Ectodermal cell (in vitro differentiated cells): ENCODE results near the gene ZNF398.

Source experiments
- H3K27ac ChIP-seq: 2 replicates; pipeline ENCODE4 v1.7.0; 2013; ENCODE audit warnings: mild to moderate bottlenecking, low read depth, low read length; ENCODE audit not compliant: insufficient read depth, poor library complexity, severe bottlenecking
- H3K27me3 ChIP-seq: 2 replicates; pipeline ENCODE4 v1.7.0; 2013; ENCODE audit warnings: mild to moderate bottlenecking, low read length; ENCODE audit not compliant: insufficient read depth, control insufficient read depth, poor library complexity, severe bottlenecking
- H3K36me3 ChIP-seq: one replicate; pipeline ENCODE4 v1.7.0; 2013; ENCODE audit warnings: low read length; ENCODE audit not compliant: control insufficient read depth, insufficient read depth
- H3K4me1 ChIP-seq: one replicate; pipeline ENCODE4 v1.7.0; 2013; ENCODE audit warnings: low read length; ENCODE audit not compliant: control insufficient read depth, insufficient read depth
- H3K4me3 ChIP-seq: 2 replicates; pipeline ENCODE4 v1.7.0; 2013; ENCODE audit warnings: low read depth, low read length, control low read depth; ENCODE audit not compliant: insufficient read depth
- H3K9me3 ChIP-seq: 2 replicates; pipeline ENCODE4 v1.7.0; 2013; ENCODE audit warnings: mild to moderate bottlenecking, low read length, moderate library complexity; ENCODE audit not compliant: control insufficient read depth
- WGBS, 2 experiments: methylation state at CpG; one replicate each; pipeline ENCODE4 v1.1.7; 2013; ENCODE audit warnings: missing lambda C conversion rate in 2 of 2; 5-methylcytosine and 5-hydroxymethylcytosine counted together

ZNF398 gene

DNA sequence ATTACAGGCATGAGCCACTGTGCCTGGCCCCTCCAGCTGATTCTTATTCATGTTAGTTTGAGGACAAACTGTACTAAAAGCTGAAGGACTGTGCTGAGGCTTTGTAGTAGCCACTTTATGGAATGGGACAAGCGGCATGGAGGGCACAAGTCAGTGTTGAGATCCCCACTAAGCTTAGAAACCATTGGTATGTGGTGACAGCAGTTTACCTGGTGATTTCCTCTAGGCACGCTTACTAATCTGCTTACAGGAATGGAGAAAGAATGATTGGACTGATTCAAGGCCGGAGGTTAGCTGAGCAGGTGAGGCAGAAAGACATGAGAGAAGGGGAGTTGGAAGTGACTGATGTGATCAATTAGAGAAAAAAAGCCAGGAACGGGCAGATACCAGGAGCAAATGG lies 3.7 kb downstream of the ZNF398 start:
- Histone ChIP-seq H3K27me3 (no peaks in the 10 kb centered on the region), H3K4me3 (no peak overlapping the region), H3K9me3 (no peaks in the 10 kb centered on the region), H3K4me1 (no peaks in the 10 kb centered on the region), H3K27ac (no peak overlapping the region), H3K36me3 (peaks cover 6% of the 10 kb centered on the region)
- WGBS, 2 experiments: 77 to 81% methylated on average over 4 of the region's 4 CpGs

DNA sequence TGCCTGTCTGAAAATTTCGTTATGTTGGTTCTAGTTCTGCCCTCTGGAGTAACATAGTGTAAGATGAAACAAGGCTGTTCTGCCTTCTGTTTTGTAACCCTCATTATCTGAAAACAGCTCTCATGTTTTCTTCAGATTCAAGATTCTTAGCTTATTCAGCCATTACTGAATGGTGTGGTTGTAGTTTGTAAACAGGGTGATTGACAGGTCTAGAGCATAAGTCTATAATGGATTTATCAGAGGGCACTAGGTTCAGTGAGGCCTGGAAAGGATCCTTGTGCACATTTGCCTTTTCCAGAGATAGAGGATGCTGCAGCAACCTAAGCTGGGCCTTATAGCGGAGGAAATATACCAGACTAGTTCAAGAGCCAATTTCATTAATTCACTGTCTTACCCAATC lies 6.1 kb downstream of the ZNF398 start:
- Histone ChIP-seq H3K27me3 (no peaks in the 10 kb centered on the region), H3K27ac (no peak overlapping the region), H3K4me3 (no peak overlapping the region), H3K9me3 (no peaks in the 10 kb centered on the region), H3K4me1 (no peaks in the 10 kb centered on the region), H3K36me3 (peaks cover 6% of the 10 kb centered on the region)
- 93 to 96% methylated on average over 2 of the region's 2 CpGs for WGBS, 2 experiments

DNA sequence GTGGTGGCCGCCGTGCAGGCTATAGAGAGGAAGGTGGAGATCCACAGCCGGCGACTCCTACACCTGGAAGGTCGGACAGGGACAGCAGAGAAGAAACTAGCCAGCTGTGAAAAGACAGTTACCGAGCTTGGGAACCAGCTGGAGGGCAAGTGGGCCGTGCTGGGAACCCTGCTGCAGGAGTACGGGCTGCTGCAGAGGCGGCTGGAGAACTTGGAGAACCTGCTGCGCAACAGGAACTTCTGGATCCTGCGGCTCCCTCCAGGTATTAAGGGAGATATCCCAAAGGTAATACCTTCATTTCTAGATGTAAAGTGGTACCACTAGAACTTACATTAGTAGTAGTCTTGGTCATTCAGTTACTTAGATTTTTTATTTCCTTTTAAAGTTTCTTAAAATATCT lies 6.8 kb downstream of the ZNF398 start:
- Histone ChIP-seq H3K4me1 (no peaks in the 10 kb centered on the region), H3K27ac (no peak overlapping the region), H3K36me3 (peaks cover 6% of the 10 kb centered on the region), H3K27me3 (no peaks in the 10 kb centered on the region), H3K4me3 (no peak overlapping the region), H3K9me3 (no peaks in the 10 kb centered on the region)
- WGBS, 2 experiments: 94 to 96% methylated on average over 11 of the region's 11 CpGs

DNA sequence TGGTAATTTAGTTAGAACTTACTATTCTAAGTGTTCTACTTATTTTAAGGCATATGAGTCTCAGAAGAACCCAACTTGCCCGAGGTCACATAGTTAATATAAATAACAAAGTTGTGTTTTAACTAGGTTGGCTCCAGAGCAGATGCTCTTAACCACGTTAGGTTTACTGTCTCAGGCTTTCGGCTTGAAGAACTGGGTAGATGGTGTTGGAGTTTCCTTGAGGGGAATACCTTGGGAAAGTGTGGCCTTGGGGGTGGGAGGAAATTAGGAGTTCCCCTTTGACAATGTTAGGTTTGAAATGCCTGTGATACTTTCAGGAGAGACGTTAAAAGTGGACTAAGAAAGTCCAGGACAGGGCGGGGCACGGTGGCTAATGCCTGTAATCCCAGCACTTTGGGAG lies 9.6 kb downstream of the ZNF398 start:
- Histone ChIP-seq H3K9me3 (no peaks in the 10 kb centered on the region), H3K27me3 (no peaks in the 10 kb centered on the region), H3K27ac (no peak overlapping the region), H3K4me1 (no peaks in the 10 kb centered on the region), H3K4me3 (no peak overlapping the region), H3K36me3 (peaks cover 6% of the 10 kb centered on the region)
- WGBS, 2 experiments: 94 to 95% methylated on average over 6 of the region's 6 CpGs

DNA sequence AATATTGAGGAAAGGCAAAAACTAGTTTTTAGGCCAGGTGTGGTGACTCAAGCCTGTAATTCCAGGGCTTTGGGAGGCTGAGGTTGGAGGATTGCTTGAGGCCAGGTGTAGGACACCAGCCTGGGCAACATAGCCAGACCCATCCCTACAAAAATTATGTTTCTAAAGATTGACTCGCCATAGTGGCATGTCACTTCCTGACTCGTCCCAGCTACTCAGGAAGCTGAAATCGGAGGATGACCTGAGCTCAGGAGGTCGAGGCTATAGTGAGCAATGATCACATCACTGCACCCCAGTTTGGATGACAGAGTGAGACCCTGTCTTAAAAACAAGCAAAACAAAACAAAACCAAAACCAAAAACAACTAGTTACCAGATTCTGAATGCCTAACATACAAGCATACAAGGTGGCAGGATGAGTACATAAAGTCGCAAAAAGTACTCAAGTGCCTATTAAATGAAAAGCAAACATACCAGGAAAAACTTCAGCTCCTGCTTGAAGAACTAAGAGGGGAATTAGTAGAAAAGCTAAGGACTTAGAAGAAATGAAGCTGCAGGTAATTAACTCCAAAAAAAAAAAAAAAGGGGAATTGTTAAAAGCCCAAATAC lies 14.1 kb downstream of the ZNF398 start:
- no peaks in the 10 kb centered on the region for H3K4me1 ChIP-seq
- H3K27ac ChIP-seq: no peak overlapping the region
- H3K4me3 ChIP-seq: no peak overlapping the region
- H3K27me3 ChIP-seq: no peaks in the 10 kb centered on the region
- H3K9me3 ChIP-seq: no peaks in the 10 kb centered on the region
- H3K36me3 ChIP-seq: peaks cover 4% of the 10 kb centered on the region
- WGBS, 2 experiments: 92 to 94% methylated on average over 5 of the region's 5 CpGs

DNA sequence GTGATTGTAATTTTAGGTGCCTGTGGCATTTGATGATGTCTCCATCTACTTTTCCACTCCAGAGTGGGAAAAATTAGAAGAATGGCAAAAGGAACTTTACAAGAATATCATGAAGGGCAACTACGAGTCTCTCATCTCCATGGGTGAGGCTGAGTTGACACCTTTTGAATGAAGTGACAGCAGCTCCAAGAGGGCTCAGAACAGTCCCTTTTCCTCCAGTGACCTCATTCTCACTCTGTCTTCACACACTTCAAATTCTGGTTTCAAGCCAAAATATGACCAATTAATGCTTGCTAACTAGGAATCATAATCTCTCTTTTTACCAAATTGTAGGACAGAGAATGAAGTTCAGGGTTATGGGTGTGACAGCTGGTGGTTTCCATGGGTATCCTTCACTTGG lies 18.9 kb downstream of the ZNF398 start:
- Histone ChIP-seq H3K4me3 (no peak overlapping the region), H3K27me3 (no peaks in the 10 kb centered on the region), H3K9me3 (no peaks in the 10 kb centered on the region), H3K36me3 (peaks cover 17% of the 10 kb centered on the region), H3K4me1 (no peaks in the 10 kb centered on the region), H3K27ac (no peak overlapping the region)
- 95 to 100% methylated on average over 1 of the region's 1 CpG for WGBS, 2 experiments

DNA sequence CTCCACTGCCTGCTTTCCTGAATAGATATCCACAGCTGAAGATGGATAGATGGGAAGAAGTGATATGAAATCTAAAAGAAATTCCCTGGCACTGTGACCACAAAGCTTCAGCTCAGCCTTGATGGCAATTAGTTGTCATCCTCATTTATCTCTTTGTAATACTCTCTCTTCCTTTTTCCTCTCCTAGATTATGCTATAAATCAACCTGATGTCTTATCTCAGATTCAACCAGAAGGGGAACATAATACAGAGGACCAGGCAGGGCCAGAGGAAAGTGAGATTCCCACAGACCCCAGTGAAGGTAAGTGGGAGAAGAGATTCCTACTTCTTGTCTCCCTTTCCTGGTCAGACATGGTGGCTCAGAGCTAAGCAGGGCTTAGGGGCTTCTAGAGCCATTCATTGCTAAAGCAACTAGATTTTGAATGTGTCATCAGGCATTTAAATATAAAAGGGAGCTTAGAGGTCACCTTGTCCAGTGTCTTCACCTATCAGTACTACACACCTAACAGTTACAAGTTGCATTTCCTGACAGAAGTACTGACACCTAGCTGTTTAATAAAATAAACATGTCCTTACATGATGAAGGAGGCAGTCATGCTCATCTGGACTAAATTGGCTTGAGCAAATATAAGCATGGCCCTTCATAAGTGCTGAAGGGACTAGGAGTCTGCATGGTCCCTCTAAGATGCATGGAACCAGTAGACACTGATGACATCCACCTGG lies 19.5 kb downstream of the ZNF398 start:
- Histone ChIP-seq H3K4me3 (no peak overlapping the region), H3K9me3 (no peaks in the 10 kb centered on the region), H3K36me3 (peaks cover 17% of the 10 kb centered on the region)

DNA sequence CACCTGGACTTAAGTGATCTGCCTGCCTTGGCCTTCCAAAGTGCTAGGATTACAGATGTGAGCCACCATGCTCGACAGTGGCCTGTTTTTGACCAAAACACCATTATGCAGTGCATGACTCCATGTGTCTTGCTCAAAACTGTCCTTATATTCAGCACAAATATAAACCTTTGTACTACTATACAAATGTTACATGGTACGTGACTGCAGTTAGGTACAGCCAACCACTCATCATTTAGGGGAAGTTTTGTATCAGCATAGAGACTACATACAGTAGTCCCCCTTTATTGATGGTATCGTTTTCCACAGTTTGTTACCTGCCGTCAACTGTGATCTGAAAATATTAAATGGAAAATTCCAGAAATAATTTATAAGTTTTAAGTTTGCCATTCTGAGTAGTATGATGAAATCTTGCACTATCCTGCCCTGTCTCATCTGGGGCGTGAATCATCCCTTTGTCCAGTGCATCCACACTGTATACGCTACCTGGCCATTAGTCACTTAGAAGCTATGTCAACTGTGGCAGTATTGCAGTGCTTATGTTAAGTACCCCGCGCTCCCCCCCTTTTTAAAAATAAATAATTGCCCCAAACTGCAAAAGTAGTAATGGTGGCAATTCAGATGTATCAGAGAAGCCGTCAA lies 24.8 kb downstream of the ZNF398 start:
- no peak overlapping the region for H3K4me3 ChIP-seq
- 86 to 90% methylated on average over 8 to 9 of the region's 9 CpGs for WGBS, 2 experiments
- peaks cover 14% of the 10 kb centered on the region for H3K36me3 ChIP-seq
- H3K9me3 ChIP-seq: no peaks in the 10 kb centered on the region
- no peak overlapping the region for H3K27ac ChIP-seq
- H3K4me1 ChIP-seq: no peaks in the 10 kb centered on the region
- H3K27me3 ChIP-seq: no peaks in the 10 kb centered on the region

More for the DNA sequence above, 19.5 kb downstream of the ZNF398 start:
- Histone ChIP-seq H3K27me3 (no peaks in the 10 kb centered on the region), H3K4me1 (no peaks in the 10 kb centered on the region), H3K27ac (no peak overlapping the region)

DNA sequence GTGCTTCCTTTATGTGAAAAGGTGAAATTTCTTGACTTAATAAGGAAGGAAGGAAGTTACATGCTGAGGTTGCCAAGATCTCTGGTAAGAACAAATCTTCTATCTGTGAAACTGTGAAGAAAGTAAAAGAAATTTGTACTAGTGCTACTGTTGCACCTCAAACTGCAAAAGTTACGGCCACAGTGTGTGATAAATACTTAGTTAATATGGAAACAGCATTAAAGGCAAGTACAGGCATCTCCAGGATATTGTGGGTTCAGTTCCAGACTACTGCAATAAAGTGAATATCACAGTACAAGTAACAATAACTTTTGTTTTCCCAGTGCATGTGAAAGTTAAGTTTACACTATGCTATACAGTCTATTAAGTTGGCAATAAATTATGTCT lies 25.3 kb downstream of the ZNF398 start:
- Histone ChIP-seq H3K4me1 (no peaks in the 10 kb centered on the region), H3K36me3 (peaks cover 18% of the 10 kb centered on the region), H3K27ac (no peak overlapping the region), H3K27me3 (no peaks in the 10 kb centered on the region), H3K4me3 (no peak overlapping the region), H3K9me3 (no peaks in the 10 kb centered on the region)
- 100% methylated on average over 1 of the region's 1 CpG for WGBS, 2 experiments

DNA sequence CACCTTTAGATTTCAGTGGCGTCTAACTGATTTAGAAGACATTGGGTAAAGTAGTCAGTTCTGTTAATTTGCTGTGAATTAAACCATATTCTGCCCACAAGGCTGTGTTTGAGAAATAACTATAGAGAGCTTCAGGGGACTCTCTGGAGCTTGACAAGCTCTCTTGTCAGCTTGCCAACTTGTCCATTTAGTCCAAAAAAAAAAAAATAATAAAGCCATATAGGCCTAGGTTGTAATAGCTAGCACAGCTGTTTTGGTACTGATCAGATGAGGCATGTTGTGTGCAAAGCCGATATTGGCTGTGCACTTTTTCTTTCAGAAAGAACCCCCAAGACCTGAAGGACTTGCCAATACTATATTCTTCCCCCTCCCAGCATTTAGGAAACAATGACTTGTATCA lies 27.9 kb downstream of the ZNF398 start:
- no peaks in the 10 kb centered on the region for H3K4me1 ChIP-seq
- H3K27me3 ChIP-seq: no peaks in the 10 kb centered on the region
- peaks cover 18% of the 10 kb centered on the region for H3K36me3 ChIP-seq
- WGBS, 2 experiments: 95 to 98% methylated on average over 2 of the region's 2 CpGs
- no peaks in the 10 kb centered on the region for H3K9me3 ChIP-seq
- no peak overlapping the region for H3K27ac ChIP-seq
- H3K4me3 ChIP-seq: no peak overlapping the region
